HG02885 (cell line): ENCODE measurements around the gene CCDC174.
A peak's percentile ranks its signal among the peaks of the same experiment; 100 is the strongest.
"Not testable (repeated sequence)": the region's sequence is repeated elsewhere in the genome, so short reads cannot be mapped to it uniquely, and the experiment has no call there.

Experiments used
- ATAC-seq: cut with Tn5 transposase; IDR thresholded peaks from one replicate; pipeline ENCODE4 v1.9.1; 2021; ENCODE audit warnings: mild to moderate bottlenecking; ENCODE audit not compliant: unreplicated experiment, poor library complexity

The CCDC174 gene

DNA sequence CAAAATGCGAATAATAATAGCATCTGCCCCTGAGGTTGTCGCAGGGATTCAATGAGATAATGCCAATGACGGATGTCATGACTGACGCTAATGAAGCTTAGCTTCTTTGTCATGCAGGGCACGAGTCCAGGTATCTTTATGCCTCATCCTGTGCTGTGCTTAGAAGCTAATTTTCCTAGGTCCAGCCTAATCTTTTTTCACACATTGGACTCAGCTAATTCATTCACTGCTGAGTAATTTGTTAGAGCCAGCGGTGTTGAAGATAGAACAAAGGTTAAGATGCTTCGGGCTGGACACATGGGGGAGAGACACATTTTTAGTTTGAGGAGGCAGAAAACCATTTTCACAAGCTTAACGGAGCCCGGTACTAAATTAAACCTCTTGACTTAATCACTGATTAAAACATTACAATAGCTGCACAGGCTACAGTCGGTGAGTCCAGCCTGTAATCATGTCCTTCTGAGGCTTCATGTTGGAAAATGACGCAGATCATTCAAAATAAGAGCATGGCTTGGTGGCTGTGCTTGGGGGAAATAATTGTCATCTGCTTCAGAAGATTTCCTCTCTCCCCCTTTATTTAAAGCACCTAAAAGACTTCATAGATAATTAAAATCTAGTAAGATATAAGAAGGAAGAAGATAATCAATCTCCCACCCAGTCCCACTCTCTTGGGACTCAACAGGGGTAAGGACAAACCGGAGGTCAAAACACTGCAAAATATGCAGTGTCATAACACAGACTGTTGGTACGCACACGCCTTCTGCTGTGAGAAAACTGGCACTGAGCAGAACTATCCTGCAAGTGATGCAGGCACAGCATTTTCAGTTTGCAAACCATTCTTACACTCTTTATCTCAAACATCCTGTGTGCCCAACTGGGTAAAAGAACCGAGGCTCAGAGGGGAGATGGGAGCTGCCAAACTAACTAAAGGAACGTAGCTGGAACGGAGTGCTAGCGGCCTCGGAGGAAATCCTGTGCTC is 3.3 kb upstream of the CCDC174 start:
- no peak for ATAC-seq

DNA sequence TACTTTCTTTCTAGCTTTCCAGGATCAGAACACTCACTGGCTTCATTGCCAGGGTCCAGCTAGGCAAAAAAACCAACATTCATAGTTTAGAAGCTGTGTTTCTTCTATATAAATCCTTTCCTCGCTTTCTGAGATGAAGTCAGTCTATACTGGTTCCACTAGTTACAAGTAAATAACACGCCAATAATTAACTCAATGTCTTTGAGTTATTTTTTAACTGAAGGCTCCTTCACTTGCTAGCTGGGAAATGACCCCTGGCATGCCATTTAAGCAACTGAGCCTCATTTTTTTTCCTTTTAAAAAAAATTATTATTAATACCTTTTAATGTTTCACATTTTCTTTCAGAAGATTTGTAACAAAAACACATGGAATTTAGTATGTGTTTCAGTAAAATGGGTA is 2.1 kb upstream of the CCDC174 start:
- ATAC-seq, result no peak

DNA sequence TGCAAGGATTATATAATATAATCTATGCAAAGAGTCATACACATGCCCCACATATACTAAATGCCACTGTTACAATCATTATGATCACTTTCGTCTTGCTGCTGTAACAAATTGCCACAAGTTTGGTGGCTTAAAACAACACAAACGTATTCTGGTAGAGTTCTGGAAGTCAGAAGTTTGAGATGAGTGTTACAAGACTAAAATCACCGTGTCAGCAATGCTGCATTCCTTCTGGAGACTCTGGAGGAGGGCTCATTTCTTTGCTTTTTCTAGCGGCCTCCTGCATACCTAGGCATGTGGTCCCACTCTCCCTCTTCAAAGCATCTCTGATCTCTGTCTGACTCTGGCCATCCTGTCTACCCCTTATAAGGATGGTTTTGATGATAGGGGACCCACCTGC is 1.4 kb upstream of the CCDC174 start:
- no peak for ATAC-seq

DNA sequence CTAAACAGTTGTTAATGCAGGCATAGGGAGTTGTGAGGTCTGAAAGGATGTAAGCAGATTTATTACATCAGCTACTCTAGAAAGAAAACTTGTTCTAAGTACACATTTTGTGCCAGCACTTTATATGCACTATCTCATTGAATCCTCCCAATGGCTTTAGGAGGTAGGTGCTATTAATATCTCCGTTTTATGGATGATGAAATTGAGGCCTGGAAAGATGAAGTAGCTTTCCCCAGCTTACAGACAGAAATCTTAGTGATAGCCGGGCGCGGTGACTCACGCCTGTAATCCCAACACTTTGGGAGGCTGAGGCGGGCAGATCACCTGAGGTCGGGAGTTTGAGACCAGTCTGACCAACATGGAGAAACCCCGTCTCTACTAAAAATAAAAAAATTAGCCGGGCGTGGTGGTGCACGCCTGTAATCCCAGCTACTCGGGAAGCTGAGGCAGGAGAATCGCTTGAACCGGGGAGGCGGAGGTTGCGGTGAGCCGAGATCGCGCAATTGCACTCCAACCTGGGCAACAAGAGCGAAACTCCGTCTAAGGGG is 872 bp downstream of the CCDC174 start:
- not testable (repeated sequence) for ATAC-seq

DNA sequence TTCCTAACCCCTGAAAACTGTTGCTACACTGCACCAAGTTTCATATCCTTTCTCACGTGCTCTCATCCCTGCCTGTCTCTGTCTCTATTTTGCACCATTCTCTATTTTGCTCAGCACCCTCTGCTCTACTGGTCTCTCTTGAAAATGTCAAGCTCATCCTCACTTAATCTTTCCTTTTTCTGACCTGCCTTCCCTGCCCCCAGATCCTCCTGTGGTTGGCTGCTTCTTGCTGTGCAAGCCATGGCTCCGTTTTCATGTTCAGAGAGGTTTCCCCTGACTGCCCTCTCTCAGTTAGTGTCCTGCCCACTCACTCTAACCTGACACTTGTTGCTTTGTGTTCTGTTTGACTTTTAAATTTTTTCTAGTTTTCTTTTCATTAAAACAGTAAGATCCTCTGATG is 6.0 kb downstream of the CCDC174 start:
- no peak for ATAC-seq

DNA sequence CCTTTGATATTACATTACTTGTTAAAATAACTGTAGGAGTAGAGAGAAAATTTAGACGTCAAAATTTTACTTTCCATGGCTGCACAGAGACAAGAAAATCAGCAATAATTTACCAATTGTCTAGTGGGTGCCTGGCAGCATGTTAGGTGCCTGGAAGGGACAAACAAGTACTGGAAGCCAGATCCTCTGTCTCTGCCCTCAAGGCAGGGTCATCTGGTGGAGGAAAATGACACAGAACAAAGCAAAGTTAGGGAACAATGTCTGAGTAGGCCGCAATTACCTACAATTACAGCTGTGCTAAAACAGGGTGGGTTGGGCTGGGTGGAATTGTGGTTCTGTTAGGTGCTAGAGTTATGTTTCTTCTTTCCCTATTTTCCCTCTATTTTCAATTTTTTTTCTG is 7.4 kb downstream of the CCDC174 start:
- no peak for ATAC-seq

DNA sequence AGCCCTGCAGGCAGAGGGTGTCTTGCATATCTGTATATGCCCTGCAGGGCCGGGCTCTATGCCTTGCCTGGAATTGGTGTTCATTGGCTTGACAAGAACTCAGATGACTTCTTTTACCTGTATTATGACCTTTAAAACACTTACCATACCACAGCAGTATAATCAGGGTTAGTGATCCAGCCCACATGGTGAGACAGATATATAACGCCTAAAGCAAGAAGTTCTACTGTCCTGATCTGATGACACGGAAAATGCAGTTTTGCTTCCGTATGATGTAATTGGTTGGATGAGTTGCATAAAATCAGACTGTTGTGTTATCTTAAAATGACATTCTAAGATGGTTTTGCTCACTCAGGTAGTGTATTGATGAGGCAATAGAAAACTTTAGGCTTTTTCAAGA is 9.4 kb downstream of the CCDC174 start:
- ATAC-seq, result no peak

DNA sequence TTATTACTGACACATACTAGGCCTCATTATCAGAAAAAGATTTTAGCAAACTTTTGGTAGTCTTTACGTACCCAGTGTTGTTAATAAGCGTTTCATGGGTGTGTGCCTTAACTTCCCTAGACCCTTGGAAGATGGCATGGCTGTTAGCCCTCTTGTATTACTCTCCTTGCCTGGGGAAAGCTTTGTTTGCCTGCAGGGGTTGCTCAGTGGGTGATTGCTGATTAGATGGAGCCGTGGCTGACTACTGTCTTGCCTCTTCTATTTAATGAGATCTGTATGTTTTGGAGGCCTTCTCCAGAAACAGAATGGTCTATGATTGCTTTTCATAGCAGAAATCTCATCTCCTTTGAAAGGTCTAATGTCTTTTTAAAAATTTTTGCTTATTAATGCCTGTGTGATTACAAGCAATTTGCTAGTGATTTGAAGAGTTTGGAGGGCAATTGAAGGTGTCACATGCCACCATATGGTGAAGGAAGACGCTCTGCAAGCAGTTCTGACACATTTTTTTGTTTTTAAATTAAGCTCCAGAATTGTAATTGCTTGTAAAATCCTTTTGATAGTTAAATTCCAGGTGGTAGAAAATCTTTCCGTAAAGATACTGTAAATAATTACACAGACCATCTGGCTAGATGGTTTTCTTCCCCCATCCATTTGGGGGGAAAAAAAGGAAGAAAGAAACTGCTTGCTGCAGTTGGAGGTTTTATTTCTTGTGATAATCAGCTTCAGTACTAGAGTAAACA is 12.0 kb downstream of the CCDC174 start:
- no peak for ATAC-seq

DNA sequence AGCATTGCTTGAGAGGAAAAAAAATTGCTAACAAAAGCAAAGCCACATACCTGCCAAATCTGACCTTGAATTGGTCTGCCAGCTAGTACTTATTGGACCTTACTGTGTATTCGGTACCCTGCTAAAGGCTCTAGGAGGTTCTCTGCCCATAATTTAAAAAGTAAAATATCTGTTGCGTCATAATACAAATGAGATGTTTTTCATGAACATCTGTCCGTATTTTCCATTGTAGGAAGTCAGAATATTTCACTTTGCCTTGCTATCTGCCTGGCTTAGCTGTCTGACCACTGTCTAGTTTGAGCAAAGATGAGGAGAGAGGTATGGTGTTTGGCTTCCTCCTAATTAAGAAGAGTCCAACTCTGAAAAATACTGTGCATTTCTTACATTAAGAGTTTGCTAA is 12.6 kb downstream of the CCDC174 start:
- ATAC-seq, result no peak

DNA sequence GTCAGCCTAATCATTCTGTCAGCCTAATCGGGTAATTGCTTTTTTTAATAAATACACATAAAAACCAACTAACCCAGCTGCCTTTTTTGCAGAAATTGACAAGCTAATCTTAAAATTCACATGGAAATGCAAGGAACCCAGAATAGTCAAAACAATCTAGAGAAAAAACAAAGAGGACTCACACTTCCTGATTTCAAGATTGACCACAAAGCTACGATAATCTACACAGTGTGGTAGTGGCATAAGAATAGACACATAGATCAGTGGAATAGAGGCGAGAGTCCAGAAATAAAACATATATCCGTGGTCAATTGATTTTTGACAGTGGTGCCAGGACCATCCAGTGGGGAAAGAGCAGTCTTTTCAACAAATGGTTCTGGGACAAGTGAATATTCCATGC is 21.0 kb downstream of the CCDC174 start:
- ATAC-seq, result no peak

DNA sequence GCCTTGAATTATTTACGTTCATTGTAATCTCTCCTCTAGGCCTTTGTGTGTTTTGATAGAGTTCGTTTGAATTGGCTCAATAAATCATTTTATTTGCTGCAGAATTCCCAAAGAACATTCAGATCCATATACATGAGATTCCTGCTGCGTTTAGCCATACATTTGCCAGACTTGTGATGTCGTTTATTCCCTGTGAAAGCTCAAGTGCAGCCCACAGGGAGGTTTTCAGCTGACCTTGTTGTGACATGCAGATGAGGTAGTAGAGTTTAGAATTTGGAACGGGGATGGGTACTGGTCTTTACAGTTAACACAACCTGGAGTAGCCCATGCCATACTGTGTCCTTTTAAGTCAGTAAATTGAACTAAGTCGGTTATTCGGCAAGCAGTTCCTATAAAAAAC is 23.3 kb downstream of the CCDC174 start, which contains the start of gene C3orf20:
TSS of gene C3orf20 (plus strand) at position 301 of the 400 bp plus-strand sequence. CDS start 7,573 bp downstream, outside the sequence.
- ATAC-seq, result no peak

DNA sequence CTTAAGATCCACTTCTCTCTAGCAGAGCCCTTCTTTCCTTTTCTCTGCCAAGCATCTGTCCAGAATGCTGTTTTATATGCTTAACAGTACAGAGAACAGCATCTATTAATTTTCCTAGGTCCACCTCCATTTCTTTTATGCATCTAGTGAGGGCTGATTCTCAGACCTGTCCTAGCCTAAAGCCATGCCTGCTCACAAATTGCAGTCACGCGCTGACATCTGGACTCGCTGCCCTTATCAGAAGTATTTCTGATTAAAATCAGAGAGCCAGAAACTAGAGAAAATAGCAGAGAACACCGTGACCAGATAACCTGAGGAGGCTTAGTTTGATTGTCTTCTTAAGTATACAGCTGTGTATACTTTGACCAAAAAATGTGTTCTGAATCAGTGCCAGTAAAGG is 25.3 kb downstream of the CCDC174 start:
- ATAC-seq, result no peak

DNA sequence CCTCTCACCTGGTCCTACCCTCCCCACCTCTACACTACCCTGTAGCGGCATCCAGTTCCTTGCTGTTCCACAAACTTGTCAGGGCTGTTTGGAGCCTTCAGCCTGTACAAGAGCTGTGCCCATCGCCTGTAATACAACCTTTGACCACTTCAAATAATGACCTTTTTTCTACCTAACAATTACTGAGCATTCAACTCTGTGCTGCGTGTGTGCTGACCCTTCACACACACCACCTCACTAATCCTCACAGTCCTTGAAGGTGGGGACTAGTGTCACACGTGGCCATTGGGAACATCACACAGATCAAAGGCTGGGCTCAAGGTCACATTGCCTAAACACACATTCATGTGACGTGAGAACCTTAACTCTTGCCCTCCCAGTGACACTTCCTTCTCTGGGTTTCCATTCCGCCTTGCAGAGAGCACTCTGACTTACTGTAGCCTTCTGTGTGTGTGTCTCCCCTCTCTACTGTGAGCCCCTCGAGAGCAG is 26.5 kb downstream of the CCDC174 start:
- ATAC-seq, result no peak

DNA sequence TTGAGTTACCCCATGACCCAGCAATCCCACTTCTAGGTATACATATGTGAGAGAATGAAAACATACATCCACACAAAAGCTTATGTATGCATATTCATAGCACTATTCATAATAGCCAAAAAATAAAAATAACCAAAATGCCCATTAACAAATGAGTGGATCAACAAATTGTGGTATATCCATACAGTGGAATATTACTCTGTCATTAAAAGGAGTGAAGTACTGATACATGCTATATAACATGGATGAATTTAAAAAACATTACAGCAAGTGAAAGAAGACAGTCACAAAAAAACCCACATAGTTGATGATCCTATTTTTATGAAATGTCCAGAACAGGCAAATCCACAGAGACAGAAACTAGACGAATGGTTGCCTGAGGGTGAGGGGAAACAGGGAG is 28.6 kb downstream of the CCDC174 start:
- no peak for ATAC-seq

DNA sequence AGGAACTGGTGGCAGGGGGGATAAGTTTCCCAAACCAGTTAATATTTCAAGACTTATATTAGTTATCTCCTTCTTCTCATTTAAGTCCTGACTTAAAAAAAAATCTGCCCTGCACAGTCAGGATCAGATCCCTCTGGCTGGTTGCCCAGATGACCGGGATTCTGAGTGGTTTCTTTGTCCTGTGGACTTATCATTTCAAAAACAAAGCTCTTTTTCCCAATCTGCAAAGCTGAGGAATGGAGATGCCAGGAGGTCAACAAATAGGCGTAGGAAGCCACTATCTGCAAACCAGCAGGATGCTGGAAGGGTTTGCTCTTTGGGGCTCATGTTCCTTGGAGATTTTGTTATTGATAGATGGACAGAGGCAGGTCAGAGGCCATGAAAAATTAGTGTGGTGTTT is 29.2 kb downstream of the CCDC174 start:
- no peak for ATAC-seq

DNA sequence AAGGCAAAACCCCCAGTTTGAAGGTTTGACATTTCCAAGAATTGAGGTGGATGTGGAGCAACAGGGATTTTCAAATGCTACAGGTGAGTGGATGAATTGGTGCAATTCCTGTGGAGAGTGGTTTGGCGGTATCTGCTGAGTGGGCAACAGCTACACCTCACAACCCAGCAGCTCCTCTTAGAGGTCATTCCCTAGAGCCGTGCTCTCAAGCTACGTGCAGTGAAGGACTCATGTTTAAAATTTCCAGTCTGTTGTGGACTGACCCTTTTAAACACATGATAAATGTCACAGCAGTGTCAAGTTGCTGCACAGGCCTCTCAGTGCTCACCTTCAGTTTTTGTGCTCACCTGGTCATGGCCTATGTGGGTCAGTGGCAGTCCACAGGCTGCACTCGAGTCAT is 32.9 kb downstream of the CCDC174 start:
- no peak for ATAC-seq

DNA sequence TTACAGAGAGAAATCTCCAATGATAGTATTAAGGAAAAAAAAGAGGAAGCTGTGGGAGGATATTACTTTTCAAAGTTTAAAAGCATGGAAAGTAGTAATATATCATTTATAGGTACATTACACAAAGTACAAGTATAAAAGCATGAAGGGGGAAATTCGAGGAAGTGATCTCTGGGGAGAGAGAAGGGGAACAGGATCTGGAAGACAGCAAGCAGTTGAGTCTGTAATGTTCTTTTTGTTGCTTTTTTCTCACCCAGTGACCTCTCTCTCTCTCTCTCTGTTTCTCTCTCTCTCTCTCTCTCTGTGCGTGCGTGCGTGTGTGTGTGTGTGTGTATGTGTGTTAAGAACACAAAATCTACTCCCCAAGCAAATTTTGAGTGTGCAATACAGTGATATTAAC is 33.6 kb downstream of the CCDC174 start:
- ATAC-seq, result no peak

DNA sequence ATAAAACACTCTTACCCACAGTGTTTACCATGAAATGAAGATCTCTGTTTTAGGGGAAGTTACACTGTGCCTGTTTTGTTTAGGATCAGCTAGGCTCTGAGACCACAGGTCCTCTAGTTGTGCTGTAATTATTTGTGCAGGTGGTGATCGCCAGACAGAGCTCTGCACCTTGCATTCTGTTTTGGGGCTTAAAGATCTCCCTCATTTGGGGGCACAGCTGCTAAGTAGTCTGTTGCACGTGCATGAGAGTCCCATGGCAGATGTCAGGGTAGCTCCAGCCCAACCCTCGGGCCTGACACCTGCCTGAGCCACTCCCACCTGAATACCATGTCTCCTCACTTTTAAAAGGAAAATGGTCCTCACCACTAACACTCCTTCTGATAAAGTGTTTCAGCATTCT is 35.8 kb downstream of the CCDC174 start:
- peak; percentile 23 for ATAC-seq

DNA sequence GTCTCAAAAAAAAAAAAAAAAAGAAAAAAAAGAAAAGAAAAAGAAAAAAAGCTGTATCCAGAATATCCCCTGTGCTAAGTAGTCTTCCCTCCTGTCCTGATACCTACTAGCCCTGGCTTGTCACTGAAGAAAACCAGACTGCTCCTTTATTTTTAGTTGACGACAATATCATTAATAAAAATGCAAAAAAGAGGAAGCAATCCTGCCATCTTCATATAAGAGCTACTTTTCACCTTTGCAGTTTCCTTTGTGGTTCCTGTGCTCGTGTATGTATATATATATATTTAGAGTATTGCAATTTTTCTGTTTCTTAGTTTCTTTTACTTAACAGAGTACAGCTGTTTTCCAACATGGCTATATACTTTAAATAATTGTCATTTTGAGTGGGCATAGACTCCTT is 37.0 kb downstream of the CCDC174 start:
- ATAC-seq, result peak; percentile 43

DNA sequence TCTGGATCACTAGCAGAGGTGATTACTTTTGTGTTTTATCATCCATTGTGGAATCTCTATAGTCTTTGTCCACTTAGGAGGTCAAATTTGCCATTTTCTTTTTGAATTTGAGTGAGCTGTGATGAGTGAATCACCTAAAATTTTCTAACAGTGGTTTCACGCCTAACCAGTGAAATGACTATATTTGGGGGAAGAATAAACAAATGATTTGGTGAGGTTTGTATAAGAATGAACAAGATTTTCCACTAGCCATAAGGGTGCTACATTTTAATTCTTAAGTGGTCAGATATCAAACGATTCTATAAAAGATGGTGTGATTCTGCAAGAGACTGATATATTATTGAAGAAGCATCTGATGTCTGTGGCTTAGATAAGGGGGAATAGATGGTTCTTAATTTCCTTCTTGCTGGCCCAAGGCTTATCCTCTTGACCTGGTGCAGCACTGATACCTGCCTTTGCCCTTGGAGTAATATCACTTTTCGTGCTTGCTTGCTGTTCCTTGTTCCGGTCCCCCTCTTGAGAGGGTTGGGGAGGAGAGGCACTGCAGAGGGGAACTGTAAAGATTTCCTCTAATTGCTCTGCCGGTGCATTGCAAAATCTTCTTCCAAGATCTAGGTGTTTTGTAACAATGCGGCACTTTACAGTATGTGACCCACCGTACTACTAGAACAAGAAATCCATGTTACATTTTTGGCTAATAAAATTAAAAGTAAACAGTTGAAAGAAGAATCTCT is 37.9 kb downstream of the CCDC174 start:
- ATAC-seq, result peak; percentile 36
